ENCODE data around the gene KCNN1.
A peak's percentile ranks its signal among the peaks of the same experiment; 100 is the strongest.
"Not testable (repeated sequence)": the region's sequence is repeated elsewhere in the genome, so short reads cannot be mapped to it uniquely, and the experiment has no call there.

Gene KCNN1

DNA sequence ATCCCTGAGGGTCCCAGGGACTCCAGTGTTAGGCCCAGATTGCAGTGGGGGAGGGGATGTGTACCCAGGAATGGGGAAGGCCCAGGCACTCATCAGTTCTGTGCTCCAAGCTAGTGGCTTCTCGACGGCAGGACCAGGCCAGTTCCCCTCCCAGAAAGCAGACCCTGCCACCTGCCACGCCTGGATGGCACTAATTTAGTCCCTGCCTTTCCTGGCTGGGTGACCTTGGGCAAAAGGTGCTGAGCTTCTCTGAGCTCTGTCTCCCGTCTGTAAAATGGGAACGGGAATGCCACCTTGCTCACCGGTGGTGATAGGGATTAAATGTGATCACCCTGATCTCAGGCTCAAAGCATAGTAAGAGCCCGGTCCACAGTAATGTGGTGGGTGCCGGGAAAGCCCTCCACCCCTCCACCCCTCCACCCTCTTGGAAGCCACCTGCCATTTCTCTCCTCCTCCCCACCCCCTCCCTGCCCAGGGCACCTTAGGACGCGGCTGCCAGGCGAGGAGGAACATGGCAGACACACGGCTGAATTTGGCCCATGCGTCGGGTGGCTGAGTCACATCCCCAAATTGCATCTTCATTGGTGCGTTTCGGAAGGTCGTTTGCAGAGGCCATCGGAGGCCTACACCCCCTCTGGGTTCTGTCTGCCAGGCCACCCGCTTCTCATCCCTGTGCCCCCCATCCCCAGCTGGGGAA lies 2.3 kb downstream of the KCNN1 start:
- DNase-seq (ENCODE audit: low read depth in 2 of 2) = no peak

DNA sequence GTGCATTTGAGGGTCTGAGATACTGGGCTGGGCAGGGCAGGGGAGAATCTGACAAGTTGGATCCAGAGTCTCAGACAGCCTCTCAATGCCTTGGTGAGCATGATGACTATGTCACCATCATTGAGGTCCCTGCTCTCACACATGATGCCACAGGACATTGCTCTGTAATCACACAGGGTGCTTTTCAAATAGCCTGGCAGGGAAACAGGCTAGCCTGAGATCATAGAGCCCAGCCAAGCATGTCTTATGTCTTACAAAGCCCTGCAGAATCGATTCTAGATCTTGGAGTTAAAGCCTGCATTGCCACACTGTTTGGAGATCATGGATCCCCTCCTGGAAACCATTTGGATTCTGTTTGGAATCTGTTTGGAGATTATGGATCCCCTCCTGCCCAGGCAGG lies 5.3 kb downstream of the KCNN1 start:
- DNase-seq (ENCODE audit: low read depth in 2 of 2) = no peak

DNA sequence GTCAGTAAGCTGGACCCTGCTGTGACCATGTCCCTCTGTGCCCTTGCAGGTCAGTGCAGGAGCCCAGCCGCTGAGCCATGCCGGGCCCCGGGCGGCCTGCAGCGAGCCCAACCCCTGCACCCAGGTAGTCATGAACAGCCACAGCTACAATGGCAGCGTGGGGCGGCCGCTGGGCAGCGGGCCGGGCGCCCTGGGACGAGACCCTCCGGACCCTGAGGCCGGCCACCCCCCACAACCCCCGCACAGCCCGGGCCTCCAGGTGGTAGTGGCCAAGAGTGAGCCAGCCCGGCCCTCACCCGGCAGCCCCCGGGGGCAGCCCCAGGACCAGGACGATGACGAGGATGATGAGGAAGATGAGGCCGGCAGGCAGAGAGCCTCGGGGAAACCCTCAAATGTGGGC lies 6.9 kb downstream of the KCNN1 start:
- DNase-seq (ENCODE audit: low read depth in 2 of 2) = no peak

DNA sequence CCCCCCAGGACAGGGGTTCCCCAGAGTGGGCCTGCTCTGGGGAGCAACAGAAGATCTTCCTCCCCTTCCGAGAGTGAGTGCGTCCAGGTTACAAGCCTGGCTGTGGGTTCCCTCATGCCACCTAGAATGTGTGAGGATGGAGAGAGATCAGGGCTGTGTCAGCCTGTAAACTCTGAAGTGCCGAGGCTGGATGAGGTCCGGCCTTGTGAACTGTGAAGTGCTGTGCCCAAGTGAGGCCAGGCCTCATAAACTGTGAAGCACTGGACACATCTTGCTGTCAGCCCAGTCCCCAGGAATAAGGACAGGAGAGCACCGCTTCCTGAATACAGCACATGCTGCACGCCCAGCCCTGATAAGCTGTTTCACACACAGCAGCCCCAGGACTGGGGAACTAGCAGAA lies 7.6 kb downstream of the KCNN1 start:
- no peak for DNase-seq (ENCODE audit: low read depth in 2 of 2)

GRCh38 chr19:17975032-17975431 lies 8.1 kb downstream of the KCNN1 start:
- DNase-seq (ENCODE audit: low read depth in 2 of 2) = no peak

GRCh38 chr19:17977021-17977420 lies 10.1 kb downstream of the KCNN1 start:
- no peak for DNase-seq (ENCODE audit: low read depth in 2 of 2)

DNA sequence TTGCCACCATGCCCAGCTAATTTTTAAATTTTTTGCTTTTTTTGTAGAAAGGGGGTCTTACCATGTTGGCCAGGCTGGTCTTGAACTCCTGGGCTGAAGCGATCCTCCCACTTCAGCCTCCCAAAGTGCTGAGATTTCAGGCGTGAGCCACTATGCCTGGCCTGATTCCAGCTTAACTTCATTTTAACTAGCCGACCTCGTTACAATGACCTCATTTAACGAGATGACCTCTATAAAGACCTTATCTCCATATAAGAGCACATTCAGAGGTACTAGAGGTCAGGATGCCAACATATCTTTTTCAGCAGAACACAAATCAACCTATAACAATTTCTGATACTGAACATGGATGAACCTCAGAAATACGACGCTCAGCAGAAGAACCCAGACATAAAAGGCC lies 10.6 kb downstream of the KCNN1 start:
- DNase-seq (ENCODE audit: low read depth in 2 of 2) = no peak

DNA sequence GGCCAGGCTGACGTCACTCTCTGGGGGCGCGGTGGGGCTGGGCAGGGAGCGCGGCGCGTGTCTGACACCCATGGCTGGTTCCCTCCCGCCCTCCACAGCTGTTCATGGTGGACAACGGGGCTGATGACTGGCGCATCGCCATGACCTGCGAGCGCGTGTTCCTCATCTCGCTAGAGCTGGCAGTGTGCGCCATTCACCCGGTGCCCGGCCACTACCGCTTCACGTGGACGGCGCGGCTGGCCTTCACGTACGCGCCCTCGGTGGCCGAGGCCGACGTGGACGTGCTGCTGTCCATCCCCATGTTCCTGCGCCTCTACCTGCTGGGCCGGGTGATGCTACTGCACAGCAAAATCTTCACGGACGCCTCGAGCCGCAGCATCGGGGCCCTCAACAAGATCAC lies 14.7 kb downstream of the KCNN1 start:
- DNase-seq (ENCODE audit: low read depth in 2 of 2) = no peak

DNA sequence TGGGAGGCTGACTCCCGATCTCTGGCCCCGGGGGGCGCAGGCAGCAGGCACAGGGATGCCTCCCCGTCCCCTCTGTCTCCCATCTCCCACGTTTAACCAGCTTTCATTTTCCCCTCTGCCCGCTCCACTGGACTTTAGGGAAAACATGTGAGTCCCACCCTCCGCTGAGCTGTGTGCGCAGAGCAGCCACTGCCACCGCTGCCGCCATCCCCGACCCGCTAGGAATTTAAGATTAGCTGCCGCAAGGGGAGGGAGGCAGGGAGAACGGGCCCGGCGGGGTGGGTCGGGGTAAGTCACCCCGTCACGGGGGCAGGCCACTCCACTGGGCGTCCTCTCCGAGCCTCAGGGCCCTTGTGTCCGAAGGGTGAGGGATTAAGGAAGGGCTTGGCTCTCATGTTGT lies 15.5 kb downstream of the KCNN1 start:
- no peak for DNase-seq (ENCODE audit: low read depth in 2 of 2)

DNA sequence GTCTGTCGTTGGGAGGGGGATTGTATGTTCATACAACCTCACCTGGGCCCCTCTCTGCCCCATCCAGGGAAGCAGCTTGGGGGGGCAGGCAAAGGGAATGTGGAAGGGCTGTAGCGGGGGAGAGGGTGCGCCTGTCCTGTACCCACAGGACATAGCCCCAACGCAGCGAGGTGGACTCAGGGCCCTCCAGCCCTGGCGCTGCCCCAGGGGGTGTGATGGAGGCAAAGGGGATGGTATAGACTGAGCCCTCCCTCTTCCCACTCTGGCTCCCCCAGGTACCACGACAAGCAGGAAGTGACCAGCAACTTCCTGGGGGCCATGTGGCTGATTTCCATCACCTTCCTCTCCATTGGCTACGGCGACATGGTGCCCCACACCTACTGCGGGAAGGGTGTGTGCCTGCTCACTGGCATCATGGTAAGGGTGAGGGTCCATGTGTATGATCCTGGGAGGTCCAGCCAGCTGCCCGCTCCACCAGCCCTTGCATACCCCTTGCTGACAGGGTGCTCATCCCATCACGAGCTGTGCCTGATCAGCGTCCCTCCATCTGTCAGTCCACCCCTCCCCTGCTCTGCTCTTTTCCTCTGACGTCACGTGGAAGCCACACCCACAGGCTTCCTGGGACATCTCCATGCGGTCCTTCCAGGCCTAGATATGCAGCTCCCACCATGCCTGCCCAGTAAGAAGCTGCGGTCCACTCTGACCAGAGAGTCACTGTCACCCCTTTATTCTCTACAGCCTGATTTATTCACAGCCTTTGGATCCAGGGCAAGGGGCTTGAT lies 18.3 kb downstream of the KCNN1 start:
- no peak for DNase-seq (ENCODE audit: low read depth in 2 of 2)

DNA sequence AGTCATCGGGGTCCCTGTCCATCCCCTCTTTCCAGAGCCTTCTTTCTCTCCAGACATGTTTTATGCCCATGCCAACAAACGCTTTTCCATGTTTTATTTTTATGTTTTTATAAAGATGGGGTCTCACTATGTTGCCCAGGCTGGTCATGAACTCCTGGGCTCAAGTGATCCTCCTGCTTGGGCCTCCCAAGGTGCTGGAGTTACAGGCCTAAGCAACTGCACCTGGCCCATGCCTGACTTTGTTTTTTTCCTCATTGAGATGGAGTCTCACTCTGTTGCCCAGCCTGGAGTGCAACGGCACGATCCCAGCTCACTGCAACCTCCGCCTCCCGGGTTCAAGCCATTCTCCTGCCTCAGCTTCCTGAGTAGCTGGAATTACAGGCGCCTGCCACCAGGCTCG lies 19.7 kb downstream of the KCNN1 start:
- not testable (repeated sequence) for DNase-seq (ENCODE audit: low read depth in 2 of 2)

- DNase-seq (ENCODE audit: low read depth in 2 of 2) = no peak
Observed at GRCh38 chr19:17988161-17988560, 21.3 kb downstream of the KCNN1 start.

DNA sequence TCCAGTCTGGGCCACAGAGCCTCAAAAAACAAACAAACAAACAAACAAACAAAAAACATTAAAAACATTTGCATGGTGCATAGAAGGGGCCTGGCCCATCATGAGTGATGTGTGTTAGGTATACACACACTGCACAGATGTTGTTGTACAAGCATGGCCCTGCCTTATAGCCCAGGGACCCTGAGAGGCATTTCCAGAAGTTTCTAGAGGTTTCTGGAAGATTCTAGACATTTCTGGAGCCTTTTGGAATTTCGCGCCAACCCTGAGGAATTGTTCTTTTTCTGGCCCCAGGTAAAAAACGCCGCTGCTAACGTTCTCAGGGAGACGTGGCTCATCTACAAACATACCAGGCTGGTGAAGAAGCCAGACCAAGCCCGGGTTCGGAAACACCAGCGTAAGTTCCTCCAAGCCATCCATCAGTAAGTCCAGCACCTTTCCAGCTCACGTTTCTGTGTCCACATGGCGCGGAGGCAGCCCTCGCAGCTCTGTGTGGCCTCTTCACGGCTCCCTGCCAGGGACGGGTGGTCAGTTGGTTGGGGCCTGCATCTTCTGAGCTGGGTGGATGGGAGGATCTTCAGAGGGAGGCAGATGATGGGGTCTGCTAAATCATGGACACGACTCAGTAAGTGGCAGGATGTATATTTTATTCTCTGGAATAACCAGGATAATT lies 22.7 kb downstream of the KCNN1 start:
- DNase-seq (ENCODE audit: low read depth in 2 of 2) = no peak

DNA sequence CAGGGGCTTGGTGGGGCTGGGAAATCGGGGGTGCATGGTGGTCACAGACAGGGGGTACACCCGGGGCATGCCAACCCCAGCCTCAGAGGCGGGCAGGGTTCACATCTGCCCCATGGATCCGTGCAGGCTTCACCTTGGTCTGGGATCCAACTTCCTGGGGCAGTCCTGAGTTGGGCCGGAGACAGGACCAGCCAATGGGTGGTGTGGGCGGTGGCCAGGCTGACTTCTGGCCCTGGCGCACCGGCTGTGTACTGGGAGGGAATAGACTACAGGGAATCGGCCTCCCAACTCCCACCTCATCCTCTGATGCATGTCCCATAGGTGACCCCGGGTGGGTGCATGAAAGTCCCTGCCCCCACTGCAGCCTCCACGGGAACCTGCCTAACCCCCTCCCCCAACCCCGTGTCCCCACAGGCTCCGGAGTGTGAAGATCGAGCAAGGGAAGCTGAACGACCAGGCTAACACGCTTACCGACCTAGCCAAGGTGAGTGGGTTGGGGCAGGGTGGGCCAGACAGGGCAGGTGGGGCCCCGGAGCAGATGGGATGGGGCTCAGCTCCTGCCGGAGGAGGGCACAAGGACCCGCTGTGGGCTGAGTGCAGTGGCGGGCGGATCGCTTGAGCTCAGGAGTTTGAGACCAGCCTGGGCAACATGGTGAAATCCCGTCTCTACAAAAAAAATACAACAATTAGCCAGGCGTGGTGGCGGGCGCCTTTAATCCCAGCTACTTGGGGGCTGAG lies 26.3 kb downstream of the KCNN1 start:
- DNase-seq (ENCODE audit: low read depth in 2 of 2) = no peak

- peak; percentile 67 to 88 for DNase-seq (ENCODE audit: low read depth in 2 of 2)
Observed at GRCh38 chr19:17996826-17997316, 30.0 kb downstream of the KCNN1 start.

GRCh38 chr19:17997969-17998826 lies 31.3 kb downstream of the KCNN1 start:
- no peak for DNase-seq (ENCODE audit: low read depth in 2 of 2)

DNA sequence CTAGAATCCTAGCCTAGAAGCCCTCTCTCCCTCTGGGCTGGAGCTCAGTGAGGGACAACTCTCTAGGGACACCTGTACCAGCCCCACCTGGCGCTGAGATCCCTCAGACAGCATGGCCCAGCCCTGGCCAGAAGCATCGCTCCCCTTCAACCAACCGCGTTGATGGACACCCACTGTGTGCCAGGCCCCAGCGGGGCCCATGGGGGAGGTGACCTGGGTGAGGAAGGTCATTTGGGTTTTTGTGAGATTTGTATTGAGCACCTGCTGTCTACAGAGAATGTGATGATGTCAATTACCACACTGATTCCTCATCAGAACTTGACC lies 31.9 kb downstream of the KCNN1 start:
- no peak for DNase-seq (ENCODE audit: low read depth in 2 of 2)

GRCh38 chr19:17999684-18000479 lies 33.0 kb downstream of the KCNN1 start:
- no peak for DNase-seq (ENCODE audit: low read depth in 2 of 2)

DNA sequence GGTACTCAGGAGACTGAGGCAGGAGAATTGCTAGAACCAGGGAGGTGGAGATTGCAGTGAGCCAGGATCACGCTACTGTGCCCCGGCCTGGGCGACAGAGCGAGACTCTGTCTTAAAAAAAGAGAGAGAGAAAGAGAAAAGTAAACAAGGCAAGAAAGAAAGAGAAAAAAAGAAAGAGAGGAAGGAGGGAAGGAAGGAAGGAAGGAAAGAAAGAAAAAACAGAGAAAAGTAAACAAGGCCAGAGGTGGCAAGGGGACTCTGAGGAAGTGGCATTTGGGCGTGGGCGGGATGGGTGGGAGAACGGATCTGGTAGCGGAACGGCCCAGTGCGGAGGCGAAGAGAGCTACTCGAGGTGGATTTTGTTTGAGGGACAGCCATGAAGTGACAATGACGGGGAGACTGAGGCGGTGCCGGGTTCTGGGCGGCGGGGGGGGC lies 33.6 kb downstream of the KCNN1 start:
- DNase-seq (ENCODE audit: low read depth in 2 of 2) = no peak

Data from stimulated activated CD4-positive, alpha-beta T cell treated with anti-CD3 and anti-CD28 coated beads, Interleukin-12 subunit alpha, Interleukin-12 subunit beta, amount 100 ng/mL, for 24 hours (primary cell).